Stimulated activated CD8-positive, alpha-beta memory T cell treated with anti-CD3 and anti-CD28 coated beads, Interleukin-7, amount 100 ng/mL, for 24 hours (primary cell): Measurements from ENCODE around the gene TICAM1.

Source experiments
- DNase-seq: peaks from one replicate; pipeline ENCODE4 v3.0.0-alpha.2; 2020; ENCODE audit warnings: low read depth

TICAM1 gene

GRCh38 chr19:4768934-4769777 lies 62.4 kb downstream of the TICAM1 start:
- peak; percentile 59 for DNase-seq
